ENCODE data around the gene MCUR1. TPM values are rescaled to one million over a fixed set of nuclear protein-coding genes. Genes with fewer than 3 reads are reported as not detected.

The MCUR1 gene
- total RNA-seq, 1 experiment from 2014 or later = 35.4 TPM

DNA sequence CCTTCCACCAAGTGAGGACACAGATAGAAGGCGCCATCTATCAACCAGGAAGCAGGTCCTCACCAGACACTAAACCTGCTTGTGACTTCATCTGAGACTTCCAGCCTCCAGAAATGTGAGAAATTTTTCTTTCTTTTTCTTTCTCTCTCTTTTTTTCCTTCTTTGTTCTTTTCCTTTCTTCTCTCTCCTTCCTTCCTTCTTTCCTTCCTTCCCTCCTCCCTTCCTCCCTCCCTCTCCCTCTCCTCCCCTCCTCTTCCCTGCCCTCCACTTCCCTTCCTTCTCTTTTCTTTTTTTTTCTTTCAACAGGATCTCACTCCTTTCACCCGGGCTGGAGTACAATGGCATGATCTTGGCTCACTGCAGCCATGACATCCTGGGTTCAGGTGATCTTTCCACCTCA, 37.4 kb upstream of the MCUR1 start:
- Histone ChIP-seq H3K79me2 (ENCODE audit: insufficient read depth, low read length) (no peaks in the 10 kb centered on the region), H4K5ac (ENCODE audit: insufficient read length, low read depth, low read length) (no peak overlapping the region), H2AFZ (ENCODE audit: low read length) (no peak overlapping the region), H3K4me2 (ENCODE audit: insufficient read depth, insufficient read length, low read length) (no peak overlapping the region), H3T11ph (ENCODE audit: low read length) (no peak overlapping the region), H2BK12ac (ENCODE audit: insufficient read length, low read depth, low read length) (no peak overlapping the region), H2AK5ac (ENCODE audit: insufficient read length, low read length) (no peak overlapping the region), H3K4me1 (ENCODE audit: insufficient read depth, low read length) (peaks cover 10% of the 10 kb centered on the region; the same call in 1 of the 2 replicates), H3K79me1 (ENCODE audit: insufficient read depth, low read depth, low read length, poor library complexity, severe bottlenecking) (no peaks in the 10 kb centered on the region), H2BK5ac (ENCODE audit: insufficient read length, low read length) (no peak overlapping the region), H3K23ac (ENCODE audit: insufficient read length, low read depth, low read length) (no peak overlapping the region), H2BK120ac (ENCODE audit: low read depth, low read length, poor library complexity, severe bottlenecking) (no peak overlapping the region), H3K56ac (ENCODE audit: insufficient read length, low read depth, low read length) (no peak overlapping the region), H3K9me3 (ENCODE audit: control insufficient read depth, low read depth, low read length) (no peaks in the 10 kb centered on the region), H3K14ac (ENCODE audit: insufficient read depth, low read length) (no peak overlapping the region), H4K91ac (ENCODE audit: insufficient read length, low read depth, low read length) (no peak overlapping the region), H3K9ac (ENCODE audit: extremely low read depth, insufficient read length, low read length) (no peak overlapping the region), H3K27ac (ENCODE audit: insufficient read length, low read depth, low read length) (no peak overlapping the region), H3K23me2 (ENCODE audit: insufficient read length, low read depth, low read length, poor library complexity, severe bottlenecking) (no peaks in the 10 kb centered on the region), H3K18ac (ENCODE audit: insufficient read length, low read depth, low read length) (no peak overlapping the region), H3K4ac (ENCODE audit: low read depth, low read length) (no peak overlapping the region), H2BK20ac (ENCODE audit: low read depth, low read length, poor library complexity, severe bottlenecking) (no peak overlapping the region), H4K8ac (replicated peaks; ENCODE audit: insufficient read length, low read depth, low read length) (no peak overlapping the region), H3K27me3 (ENCODE audit: insufficient read depth, low read length) (no peaks in the 10 kb centered on the region), H2BK15ac (ENCODE audit: low read depth, low read length) (no peak overlapping the region), H4K20me1 (ENCODE audit: control insufficient read depth, insufficient read depth, insufficient read length) (no peaks in the 10 kb centered on the region)
- TF ChIP-seq CTCF (conservative IDR thresholded peaks at IDR 0.05) = no peak
- Mint-ChIP-seq H3K4me3 (no peak overlapping the region), H3K27ac (peak overlapping the region in 1 of 3 experiments; percentile 89; a peak in 1 of 7 replicates), H3K36me3 (ENCODE audit: insufficient read depth in 1 of 3, low read depth in 3 of 3) (peaks cover 0 to 6% (median 3%) of the 10 kb centered on the region in 3 experiments; a peak in 1 of 7 replicates), H3K27me3 (ENCODE audit: low read depth) (no peaks in the 10 kb centered on the region; the same call in 1 of the 2 replicates), H3K4me1 (peaks cover 29 to 32% of the 10 kb centered on the region in 2 experiments), H3K9me3 (no peaks in the 10 kb centered on the region; a peak in 3 of 5 replicates)
- WGBS (ENCODE audit: extremely low coverage, insufficient read length, low lambda C conversion rate) = no CpG with 5 or more reads among the region's 2 CpGs
- no peak for DNase-seq
